ENCODE data around the gene DNAJC11.

The DNAJC11 gene

DNA sequence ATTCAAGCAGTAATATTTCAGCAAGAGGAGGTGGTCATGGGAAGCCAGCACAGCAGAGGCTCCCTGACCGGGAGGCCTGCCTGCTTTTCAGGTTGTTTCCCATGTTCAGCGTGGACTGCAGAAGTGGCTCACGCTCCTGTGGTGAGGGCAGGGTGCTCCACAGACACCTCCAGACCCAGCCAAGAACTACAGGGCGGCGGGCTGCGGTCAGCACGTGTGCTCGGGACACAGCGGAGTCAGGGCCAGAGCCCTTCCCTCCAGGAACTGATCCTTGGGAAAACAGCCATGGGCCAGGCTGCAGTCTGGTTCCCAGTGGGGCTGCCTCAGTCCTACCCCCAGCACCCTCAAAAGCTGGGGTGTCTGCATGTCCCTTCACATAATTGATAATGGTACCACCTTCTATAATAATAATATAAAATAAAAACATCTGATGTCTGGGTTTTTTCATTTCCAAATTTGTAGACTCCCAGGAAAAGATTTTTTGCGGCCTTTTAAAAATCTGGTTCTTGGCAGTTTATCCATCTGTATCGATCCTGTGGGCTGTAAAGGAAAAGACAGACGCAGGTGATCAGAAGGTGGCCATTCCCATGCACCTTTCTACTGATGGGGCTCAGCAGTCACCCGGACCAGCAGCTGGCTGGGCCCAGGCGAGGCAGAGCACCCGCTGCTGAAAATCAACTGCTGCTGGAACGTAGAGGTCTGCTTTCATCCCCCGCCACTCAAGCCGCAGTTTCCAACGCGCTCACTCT lies 66.3 kb downstream of the DNAJC11 start:
- no peaks in the 10 kb centered on the region for H4K20me1 ChIP-seq (ENCODE audit: insufficient read depth, low read length)
- no peaks in the 10 kb centered on the region for H3K27me3 ChIP-seq (ENCODE audit: low read depth, low read length)
- TF ChIP-seq, protein P1, sequence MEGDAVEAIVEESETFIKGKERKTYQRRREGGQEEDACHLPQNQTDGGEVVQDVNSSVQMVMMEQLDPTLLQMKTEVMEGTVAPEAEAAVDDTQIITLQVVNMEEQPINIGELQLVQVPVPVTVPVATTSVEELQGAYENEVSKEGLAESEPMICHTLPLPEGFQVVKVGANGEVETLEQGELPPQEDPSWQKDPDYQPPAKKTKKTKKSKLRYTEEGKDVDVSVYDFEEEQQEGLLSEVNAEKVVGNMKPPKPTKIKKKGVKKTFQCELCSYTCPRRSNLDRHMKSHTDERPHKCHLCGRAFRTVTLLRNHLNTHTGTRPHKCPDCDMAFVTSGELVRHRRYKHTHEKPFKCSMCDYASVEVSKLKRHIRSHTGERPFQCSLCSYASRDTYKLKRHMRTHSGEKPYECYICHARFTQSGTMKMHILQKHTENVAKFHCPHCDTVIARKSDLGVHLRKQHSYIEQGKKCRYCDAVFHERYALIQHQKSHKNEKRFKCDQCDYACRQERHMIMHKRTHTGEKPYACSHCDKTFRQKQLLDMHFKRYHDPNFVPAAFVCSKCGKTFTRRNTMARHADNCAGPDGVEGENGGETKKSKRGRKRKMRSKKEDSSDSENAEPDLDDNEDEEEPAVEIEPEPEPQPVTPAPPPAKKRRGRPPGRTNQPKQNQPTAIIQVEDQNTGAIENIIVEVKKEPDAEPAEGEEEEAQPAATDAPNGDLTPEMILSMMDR (IDR thresholded peaks at IDR 0.05; ENCODE audit: low read depth, low read length): no peak
- no peak for TF ChIP-seq EZH2phosphoT487 (IDR thresholded peaks at IDR 0.05; ENCODE audit: low read depth)
- no peak overlapping the region for H3K4me2 ChIP-seq (ENCODE audit: low read length)
- no peak overlapping the region for H3K9ac ChIP-seq (ENCODE audit: low read length)
- H3K36me3 ChIP-seq (replicated peaks; ENCODE audit: low read depth, low read length): peaks cover 6% of the 10 kb centered on the region
- H2AFZ ChIP-seq (ENCODE audit: low read depth, low read length): no peak overlapping the region
- no peak overlapping the region for H3K27ac ChIP-seq (ENCODE audit: low read length)
- H3K79me2 ChIP-seq (ENCODE audit: low read length): no peaks in the 10 kb centered on the region
- no peaks in the 10 kb centered on the region for H3K9me3 ChIP-seq (ENCODE audit: insufficient read depth, low read length)
- H3K4me3 ChIP-seq (ENCODE audit: low read length): no peak overlapping the region
- H3K4me1 ChIP-seq (ENCODE audit: low read length): no peaks in the 10 kb centered on the region

DNA sequence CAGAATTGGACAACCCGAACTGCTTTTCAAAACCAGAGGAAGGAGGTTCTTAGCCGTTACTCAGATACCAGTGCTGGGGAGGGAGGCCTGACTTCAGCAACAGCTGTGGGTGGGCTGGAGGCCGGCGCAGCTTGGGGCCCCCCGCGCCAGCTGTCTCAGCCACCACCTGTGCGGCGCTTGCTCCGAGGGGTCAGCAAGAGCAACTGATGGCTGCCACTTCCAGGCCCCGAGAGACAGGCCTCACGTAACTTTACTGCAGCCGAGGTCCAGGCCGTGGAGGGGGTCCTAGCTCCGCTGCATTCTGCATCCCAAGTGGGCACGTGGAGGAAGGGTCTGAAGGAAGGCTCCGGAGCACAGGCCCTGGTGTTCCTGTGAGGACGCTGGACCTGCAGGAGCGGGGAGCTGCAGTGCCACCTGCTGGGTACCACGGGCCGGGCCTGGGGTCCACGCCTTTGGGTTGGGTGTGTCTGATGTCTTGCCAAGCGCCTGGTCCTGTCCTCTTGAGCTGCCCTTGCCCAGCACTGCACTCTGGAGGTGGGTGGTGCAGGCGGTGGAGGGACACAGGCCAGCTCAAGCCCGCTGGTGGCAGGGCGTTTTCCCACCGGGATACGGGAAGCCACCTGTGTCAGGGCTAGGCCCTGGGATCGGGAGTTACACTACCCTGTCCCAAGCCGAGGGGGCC lies 67.1 kb downstream of the DNAJC11 start:
- no peaks in the 10 kb centered on the region for H3K27me3 ChIP-seq (ENCODE audit: low read depth, low read length)
- no peaks in the 10 kb centered on the region for H3K79me2 ChIP-seq (ENCODE audit: low read length)
- no peak overlapping the region for H3K4me2 ChIP-seq (ENCODE audit: low read length)
- H3K9ac ChIP-seq (ENCODE audit: low read length): no peak overlapping the region
- peaks cover under 1% of the 10 kb centered on the region for H3K36me3 ChIP-seq (replicated peaks; ENCODE audit: low read depth, low read length)
- no peak overlapping the region for H2AFZ ChIP-seq (ENCODE audit: low read depth, low read length)
- no peaks in the 10 kb centered on the region for H3K4me1 ChIP-seq (ENCODE audit: low read length)
- no peak overlapping the region for H3K27ac ChIP-seq (ENCODE audit: low read length)
- no peak for TF ChIP-seq EZH2phosphoT487 (IDR thresholded peaks at IDR 0.05; ENCODE audit: low read depth)
- TF ChIP-seq, protein P1 (IDR thresholded peaks at IDR 0.05; ENCODE audit: low read depth, low read length): peak; percentile 33; the same call in 1 of the 2 replicates
- no peaks in the 10 kb centered on the region for H3K9me3 ChIP-seq (ENCODE audit: insufficient read depth, low read length)
- H4K20me1 ChIP-seq (ENCODE audit: insufficient read depth, low read length): no peaks in the 10 kb centered on the region
- H3K4me3 ChIP-seq (ENCODE audit: low read length): no peak overlapping the region

DNA sequence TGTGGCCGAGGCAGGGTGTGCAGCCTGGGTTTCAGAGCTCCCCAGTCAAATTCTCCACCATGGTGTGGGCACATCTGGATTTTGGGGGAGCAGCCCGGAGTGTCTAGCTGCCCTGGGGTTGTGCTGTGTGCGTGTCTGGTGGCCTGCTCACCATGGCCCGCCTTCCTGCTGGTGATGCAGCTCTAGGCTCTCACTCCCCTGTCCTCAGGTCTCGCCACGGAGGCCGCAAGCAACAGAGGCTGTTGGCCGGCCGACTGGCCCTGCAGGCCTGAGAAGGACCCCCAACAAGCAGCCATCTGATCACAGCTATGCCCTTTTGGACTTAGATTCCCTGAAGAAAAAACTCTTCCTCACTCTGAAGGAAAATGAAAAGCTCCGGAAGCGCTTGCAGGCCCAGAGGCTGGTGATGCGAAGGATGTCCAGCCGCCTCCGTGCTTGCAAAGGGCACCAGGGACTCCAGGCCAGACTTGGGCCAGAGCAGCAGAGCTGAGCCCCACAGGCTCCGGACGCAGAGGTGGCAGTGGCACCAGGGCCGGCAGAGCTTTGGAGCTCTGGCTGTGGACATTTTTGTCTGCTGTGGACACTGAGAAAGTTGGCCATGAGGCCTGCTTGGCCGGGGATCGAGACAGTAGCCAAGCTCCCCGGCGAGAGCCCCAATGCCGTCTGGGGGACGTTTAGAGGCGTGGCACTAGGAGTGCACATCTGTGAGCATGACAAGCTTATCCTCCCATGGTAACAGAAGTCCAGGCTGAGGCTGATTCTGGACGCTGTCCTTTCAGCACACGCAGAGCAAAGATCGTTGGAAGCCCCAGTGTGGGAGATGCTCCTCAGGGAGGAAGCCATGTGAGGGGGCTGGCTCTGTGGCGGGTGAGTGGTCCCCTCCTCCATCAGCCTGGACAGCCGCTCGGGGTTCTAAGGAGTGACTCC lies 68.8 kb downstream of the DNAJC11 start:
- no peaks in the 10 kb centered on the region for H3K4me1 ChIP-seq (ENCODE audit: low read length)
- H3K4me2 ChIP-seq (ENCODE audit: low read length): no peak overlapping the region
- no peaks in the 10 kb centered on the region for H3K27me3 ChIP-seq (ENCODE audit: low read depth, low read length)
- no peak overlapping the region for H3K9ac ChIP-seq (ENCODE audit: low read length)
- H3K79me2 ChIP-seq (ENCODE audit: low read length): peaks cover 2% of the 10 kb centered on the region; the same call in 1 of the 2 replicates
- H3K4me3 ChIP-seq (ENCODE audit: low read length): no peak overlapping the region
- H3K9me3 ChIP-seq (ENCODE audit: insufficient read depth, low read length): no peaks in the 10 kb centered on the region
- no peaks in the 10 kb centered on the region for H3K36me3 ChIP-seq (replicated peaks; ENCODE audit: low read depth, low read length)
- H4K20me1 ChIP-seq (ENCODE audit: insufficient read depth, low read length): no peaks in the 10 kb centered on the region
- no peak overlapping the region for H3K27ac ChIP-seq (ENCODE audit: low read length)
- no peak for TF ChIP-seq EZH2phosphoT487 (IDR thresholded peaks at IDR 0.05; ENCODE audit: low read depth)
- TF ChIP-seq, protein P1 (IDR thresholded peaks at IDR 0.05; ENCODE audit: low read depth, low read length): no peak
- H2AFZ ChIP-seq (ENCODE audit: low read depth, low read length): no peak overlapping the region
